Activated CD4-positive, alpha-beta T cell treated with anti-CD3 and anti-CD28 coated beads for 24 hours (primary cell): ENCODE data around the gene PNMA5.
A peak's percentile ranks its signal among the peaks of the same experiment; 100 is the strongest.

ENCODE experiments used
- DNase-seq, 2 donors: peaks; one replicate each; pipeline ENCODE4 v3.0.0-alpha.2; 2020; ENCODE audit warnings: low read depth in 2 of 2

PNMA5 gene

DNA sequence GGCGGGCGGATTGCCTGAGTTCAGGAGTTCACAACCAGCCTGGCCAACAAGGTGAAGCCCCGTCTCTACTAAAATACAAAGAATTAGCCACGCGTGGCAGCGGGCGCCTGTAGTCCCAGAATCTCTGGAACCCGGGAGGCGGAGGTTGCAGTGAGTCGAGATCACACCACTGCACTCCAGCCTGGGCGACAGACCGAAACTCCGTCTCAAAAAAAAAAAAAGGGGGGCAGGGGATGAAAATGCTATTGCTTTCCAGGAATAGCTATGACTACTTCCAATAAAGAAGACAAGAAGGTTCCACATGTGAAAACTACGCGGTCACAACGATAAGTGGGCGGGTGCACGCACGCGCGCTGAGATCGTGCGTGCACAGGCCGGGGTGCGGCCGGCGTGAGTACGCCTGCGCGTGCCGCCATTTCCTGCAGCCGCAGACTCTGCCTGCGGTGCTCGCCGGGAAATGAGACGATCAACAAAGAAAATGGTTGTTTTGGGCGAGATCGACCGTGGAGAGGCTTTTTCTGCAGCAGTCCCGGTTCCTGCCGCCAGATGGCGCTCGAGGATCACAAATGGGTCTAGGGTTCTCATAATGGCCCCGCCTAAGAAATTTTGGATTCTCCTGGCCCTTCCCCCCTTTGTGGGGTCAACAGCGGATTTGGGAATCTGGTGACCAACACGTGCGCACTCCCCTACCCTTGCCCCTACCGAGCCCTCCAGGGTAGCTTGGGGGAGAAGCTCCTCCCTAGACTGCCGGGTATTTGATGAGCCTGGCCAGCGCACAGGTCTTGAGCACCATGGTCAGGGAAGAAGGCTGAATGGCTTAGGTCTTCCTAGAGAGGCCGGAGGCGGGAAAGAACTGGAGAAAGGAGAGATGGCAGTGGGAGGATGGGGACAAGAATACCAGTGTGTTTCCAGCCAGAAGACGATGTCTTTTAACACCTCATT, 35.1 kb downstream of the PNMA5 start:
- peak; percentile 82 to 92 for DNase-seq

DNA sequence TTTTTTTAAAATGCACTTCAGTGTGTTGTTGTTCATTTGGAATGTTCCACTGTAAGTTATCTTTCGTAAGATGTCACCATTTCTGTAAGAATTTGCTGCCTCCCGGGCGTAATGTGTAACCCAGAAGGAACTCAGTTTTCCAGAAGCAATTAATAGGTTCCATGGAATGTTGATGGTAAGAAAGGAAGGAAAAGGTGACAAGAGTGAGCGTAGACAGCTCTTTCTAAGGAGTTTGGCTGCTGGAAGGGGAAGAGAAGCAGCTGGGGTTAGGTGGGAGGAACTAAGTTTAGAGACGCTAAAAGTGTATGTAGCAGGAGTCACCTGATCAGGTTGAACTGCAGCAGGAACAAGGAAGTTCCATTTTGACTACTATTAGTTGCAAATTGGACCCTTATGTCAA, 35.9 kb downstream of the PNMA5 start:
- DNase-seq, result no peak

DNA sequence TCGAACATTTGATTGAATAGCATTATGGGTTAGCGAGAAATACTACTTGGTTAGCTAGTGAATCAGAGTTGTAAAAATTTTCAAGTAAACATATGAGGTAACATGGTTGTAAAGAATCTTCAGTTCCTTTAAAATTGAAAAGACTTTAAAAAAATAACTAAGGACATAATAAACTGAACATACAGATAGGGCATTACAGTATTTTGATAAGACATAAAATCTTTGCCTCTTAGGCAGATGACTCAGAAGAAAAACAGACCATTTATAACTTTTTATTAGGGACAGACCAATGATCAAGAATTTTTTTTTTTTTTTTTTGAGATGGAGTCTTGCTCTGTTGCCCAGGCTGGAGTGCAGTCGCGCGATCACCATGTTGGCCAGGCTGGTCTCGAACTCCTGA, 43.1 kb downstream of the PNMA5 start:
- no peak for DNase-seq

DNA sequence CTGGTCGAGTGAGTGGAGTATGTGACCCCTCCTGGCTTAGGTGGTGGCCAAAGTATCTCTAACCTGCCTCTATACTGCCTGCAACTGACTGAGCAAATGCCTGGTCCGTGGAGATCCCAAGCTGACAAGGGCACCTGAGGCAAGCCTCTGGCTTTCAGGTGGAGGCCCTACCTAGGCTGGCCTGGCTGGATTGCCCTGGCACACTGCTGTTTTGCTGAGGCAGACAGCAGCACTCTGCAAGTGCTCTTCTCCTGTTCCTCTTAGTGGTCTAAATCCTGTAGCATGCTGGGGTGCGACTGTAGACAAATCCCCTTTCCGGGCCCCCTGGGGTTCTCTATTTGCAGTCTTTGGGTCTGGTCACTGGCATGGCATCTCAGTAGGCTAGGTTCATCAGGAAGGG, 44.8 kb downstream of the PNMA5 start:
- no peak for DNase-seq

DNA sequence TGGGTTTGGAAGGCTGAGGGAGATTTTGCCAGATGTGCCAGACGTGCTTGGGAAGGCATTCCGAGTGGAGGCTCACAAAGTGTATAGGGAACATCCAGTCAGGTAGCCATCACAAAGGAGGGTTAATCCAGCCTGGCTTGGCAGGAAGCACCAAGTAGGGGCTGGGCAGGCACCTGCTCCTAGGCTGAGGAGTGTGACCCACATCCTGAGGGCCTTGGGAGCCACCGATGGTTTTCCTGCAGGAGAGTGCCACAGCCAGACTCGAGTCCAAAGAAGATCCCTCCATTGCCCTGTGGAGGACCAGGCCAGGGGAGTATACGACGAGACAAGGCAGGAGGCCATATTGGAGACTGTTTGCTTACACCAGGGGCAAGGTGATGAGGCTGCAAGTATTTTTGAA, 47.2 kb downstream of the PNMA5 start:
- DNase-seq, result no peak

DNA sequence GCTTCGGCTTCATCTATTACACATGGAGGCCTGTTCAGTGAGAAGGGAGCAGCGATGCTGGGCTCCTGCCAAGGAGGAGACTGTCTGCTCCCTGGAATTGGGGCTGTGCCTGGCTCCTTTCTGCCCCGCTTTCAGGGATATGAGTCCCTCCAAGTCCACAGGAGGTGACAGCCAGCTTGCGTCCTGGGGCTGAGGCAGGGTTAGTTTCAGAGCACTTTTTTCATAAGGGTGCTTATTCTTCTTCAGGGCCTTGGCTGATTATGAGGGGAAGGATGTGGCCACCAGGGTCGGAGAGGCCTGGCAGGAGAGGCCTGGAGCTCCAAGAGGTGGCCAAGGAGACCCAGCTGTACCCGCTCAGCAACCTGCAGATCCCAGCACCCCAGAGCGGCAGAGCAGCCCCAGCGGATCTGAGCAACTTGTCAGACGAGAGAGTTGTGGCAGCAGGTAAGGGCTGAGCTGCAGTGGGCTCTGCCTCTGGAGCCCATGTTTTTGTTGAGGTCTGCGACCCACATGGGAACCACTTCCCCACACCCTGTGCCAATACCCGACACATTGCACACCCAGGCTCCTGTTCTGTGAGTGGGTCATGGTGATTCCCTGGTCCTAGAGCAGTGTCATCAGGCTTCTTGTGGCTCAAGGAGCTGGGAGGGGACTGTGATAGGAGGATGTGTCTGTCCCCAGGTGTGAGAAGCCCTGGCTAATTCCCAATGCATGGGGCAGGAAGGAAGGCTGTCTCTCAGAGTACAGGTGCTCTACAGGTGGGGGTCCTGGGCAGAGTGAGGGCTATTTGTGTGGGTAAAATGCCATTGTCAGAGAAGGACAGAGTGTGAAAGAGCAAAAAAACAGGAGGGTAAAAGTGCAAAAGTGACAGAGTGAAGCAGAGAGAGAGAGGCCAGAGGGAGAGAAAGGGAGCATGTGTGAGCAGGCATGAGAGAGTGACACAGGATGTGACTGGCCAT, 48.6 kb downstream of the PNMA5 start:
- DNase-seq, result no peak

DNA sequence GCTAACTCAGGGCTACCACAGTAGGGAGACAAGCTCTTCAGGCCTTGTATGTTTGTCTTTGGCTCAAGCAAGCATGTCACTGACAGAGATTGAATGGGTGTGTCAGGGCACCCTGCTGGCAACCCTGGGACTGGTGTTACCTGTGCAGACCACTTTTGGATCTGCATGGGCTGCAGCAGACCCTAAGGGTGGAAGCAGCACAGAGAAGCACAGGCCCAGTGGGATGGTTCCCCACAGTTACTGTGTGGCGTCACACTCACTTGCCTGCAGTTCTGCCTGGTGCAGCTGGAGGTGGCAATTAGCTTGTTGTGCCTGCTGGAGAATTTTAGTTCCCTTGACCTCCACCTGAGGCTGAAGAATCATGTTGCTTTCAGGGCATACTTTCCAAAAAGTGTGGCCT, 50.1 kb downstream of the PNMA5 start:
- DNase-seq, result no peak

DNA sequence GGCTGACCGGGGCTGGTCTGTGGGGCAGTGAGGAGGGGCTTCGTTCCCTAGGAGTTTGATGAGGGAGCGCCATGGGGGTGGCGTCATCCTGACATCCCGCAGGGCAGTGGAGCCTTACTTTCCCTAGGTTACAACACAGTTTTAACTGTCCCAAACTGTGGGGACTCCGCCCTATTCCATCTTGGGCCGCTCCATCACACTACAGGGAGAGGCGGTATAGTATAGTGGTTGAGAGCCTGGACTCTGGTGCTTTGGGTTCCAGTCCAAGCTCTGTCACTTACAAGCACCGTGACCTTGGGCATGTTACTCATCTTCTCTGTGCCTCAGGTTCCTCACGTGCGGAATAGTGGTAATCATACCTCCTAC, 51.9 kb downstream of the PNMA5 start:
- no peak for DNase-seq

DNA sequence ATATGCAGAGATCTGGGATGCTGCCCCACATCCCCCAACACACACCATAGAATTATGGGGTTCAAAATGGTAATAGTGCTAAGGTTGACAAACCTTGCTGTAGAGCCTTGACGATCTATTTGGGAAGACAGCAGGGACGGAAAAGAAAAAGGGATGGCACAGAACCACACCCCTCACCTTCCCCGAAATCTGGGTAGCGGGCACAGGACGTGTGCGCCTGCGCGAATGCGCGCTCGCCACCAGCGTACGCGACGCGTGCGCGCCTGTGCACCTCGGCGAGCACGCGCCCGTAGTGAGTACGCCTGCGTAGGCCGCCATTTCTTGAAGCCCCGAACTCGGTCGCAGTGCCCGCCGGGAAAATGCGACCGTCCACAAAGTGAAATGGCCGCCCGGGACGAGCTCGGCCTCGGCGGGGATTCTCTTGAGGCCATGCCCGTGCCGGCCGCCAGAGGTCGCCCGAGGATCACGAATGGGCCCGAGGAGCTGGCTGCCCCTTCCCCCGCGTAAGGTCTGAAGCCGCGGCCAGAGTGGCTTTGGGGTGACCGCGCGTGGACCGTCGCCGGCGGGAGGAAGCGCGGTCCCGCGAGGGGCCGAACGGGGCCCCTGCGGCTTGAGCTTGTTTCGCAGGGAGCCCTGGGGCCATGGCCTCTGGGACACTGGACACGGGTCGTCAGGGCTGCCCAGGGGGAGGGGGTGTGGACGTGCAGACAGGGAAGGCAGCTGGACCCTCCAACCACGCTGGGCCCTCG, 52.4 kb downstream of the PNMA5 start:
- DNase-seq, result peak; percentile 81 to 82
